ENCODE measurements around the gene PRDM16.

GRCh38 chr1:3313576-3313950, 244.6 kb downstream of the PRDM16 start:
- TF ChIP-seq CTCF (IDR thresholded peaks at IDR 0.05; ENCODE audit: insufficient read depth, low read depth, low read length): no peak
- TF ChIP-seq EZH2 (IDR thresholded peaks at IDR 0.05; ENCODE audit: insufficient read depth, low read length): no peak

Data from astrocyte (in vitro differentiated cells and primary cell).